Trophoblast cell (in vitro differentiated cells and primary cell): ENCODE data around the gene MYOG.

Source experiments
- DNase-seq, 2 donors: peaks; one replicate each; pipeline ENCODE4 v3.0.0-alpha.2; 2016
- H2AFZ ChIP-seq: 2 replicates; pipeline ENCODE4 v1.6.1; 2013; ENCODE audit warnings: low read length, moderate library complexity, mild to moderate bottlenecking; ENCODE audit not compliant: insufficient read depth, poor library complexity
- H2AK5ac ChIP-seq: 2 replicates; pipeline ENCODE4 v1.6.1; 2013; ENCODE audit warnings: mild to moderate bottlenecking, low read length
- H2BK120ac ChIP-seq: 2 replicates; pipeline ENCODE4 v1.6.1; 2013; ENCODE audit warnings: low read length, mild to moderate bottlenecking, moderate library complexity; ENCODE audit not compliant: insufficient read depth, poor library complexity
- H2BK12ac ChIP-seq: 2 replicates; pipeline ENCODE4 v1.6.1; 2013; ENCODE audit warnings: mild to moderate bottlenecking, low read length, moderate library complexity
- H2BK5ac ChIP-seq: 2 replicates; pipeline ENCODE4 v1.6.1; 2013; ENCODE audit warnings: low read length, low read depth, moderate library complexity, mild to moderate bottlenecking; ENCODE audit not compliant: poor library complexity
- H3K14ac ChIP-seq: 2 replicates; pipeline ENCODE4 v1.6.1; 2013; ENCODE audit warnings: mild to moderate bottlenecking, low read length
- H3K18ac ChIP-seq: 2 replicates; pipeline ENCODE4 v1.6.1; 2013; ENCODE audit warnings: mild to moderate bottlenecking, low read length
- H3K23ac ChIP-seq: 2 replicates; pipeline ENCODE4 v1.6.1; 2013; ENCODE audit warnings: low read length
- H3K27ac ChIP-seq: 2 replicates; pipeline ENCODE4 v1.5.1; 2013; ENCODE audit warnings: low read depth, mild to moderate bottlenecking, inconsistent platforms, low read length, moderate library complexity
- H3K27me3 ChIP-seq: 2 replicates; pipeline ENCODE4 v1.6.1; 2013; ENCODE audit warnings: inconsistent platforms, mild to moderate bottlenecking, low read length, moderate library complexity; ENCODE audit not compliant: insufficient read depth
- H3K36me3 ChIP-seq, 2 experiments: 1 replicate in 1 of 2; 2 replicates in 1 of 2; pipeline ENCODE4 v1.6.1; 2013; ENCODE audit warnings: low read length in 2 of 2, mild to moderate bottlenecking in 2 of 2, moderate library complexity in 1 of 2; ENCODE audit not compliant: insufficient read depth in 2 of 2, control insufficient read depth in 1 of 2
- H3K4ac ChIP-seq: 2 replicates; pipeline ENCODE4 v1.6.1; 2013; ENCODE audit warnings: low read depth, mild to moderate bottlenecking, low read length, moderate library complexity
- H3K4me1 ChIP-seq, 2 experiments: 1 replicate in 1 of 2; 2 replicates in 1 of 2; pipeline ENCODE4 v1.6.1; 2013; ENCODE audit warnings: low read length in 2 of 2, mild to moderate bottlenecking in 2 of 2, moderate library complexity in 1 of 2; ENCODE audit not compliant: insufficient read depth in 2 of 2, control insufficient read depth in 1 of 2
- H3K4me2 ChIP-seq: 2 replicates; pipeline ENCODE4 v1.6.1; 2013; ENCODE audit warnings: inconsistent platforms, mild to moderate bottlenecking, low read length, moderate library complexity
- H3K4me3 ChIP-seq: 2 replicates; pipeline ENCODE4 v1.5.1; 2013; ENCODE audit warnings: mild to moderate bottlenecking, low read depth, low read length, inconsistent platforms
- H3K79me1 ChIP-seq: one replicate; pipeline ENCODE4 v1.6.1; 2013; ENCODE audit warnings: low read length
- H3K79me2 ChIP-seq: 2 replicates; pipeline ENCODE4 v1.6.1; 2013; ENCODE audit warnings: low read length, mild to moderate bottlenecking; ENCODE audit not compliant: control insufficient read depth, insufficient read depth, poor library complexity
- H3K9ac ChIP-seq: 2 replicates; pipeline ENCODE4 v1.6.1; 2013; ENCODE audit warnings: mild to moderate bottlenecking, low read length
- H3K9me3 ChIP-seq: 2 replicates; pipeline ENCODE4 v1.6.1; 2013; ENCODE audit warnings: low read depth, mild to moderate bottlenecking, control low read depth, inconsistent platforms, low read length; ENCODE audit not compliant: insufficient read depth
- H4K12ac ChIP-seq: 2 replicates; pipeline ENCODE4 v1.6.1; 2013; ENCODE audit warnings: low read depth, mild to moderate bottlenecking, low read length, moderate library complexity
- H4K8ac ChIP-seq: 2 replicates; pipeline ENCODE4 v1.6.1; 2013; ENCODE audit warnings: low read depth, mild to moderate bottlenecking, low read length, moderate library complexity
- H4K91ac ChIP-seq: one replicate; pipeline ENCODE4 v1.6.1; 2013; ENCODE audit warnings: low read depth, mild to moderate bottlenecking, low read length, moderate library complexity
- WGBS: extraction: QIAGEN DNeasy Blood & Tissue Kit; methylation state at CpG from one replicate; pipeline ENCODE4 v1.1.7; 2013; ENCODE audit warnings: missing lambda C conversion rate; ENCODE audit not compliant: insufficient read length, insufficient coverage; ENCODE audit errors: extremely low coverage; 5-methylcytosine and 5-hydroxymethylcytosine counted together

Gene MYOG

DNA sequence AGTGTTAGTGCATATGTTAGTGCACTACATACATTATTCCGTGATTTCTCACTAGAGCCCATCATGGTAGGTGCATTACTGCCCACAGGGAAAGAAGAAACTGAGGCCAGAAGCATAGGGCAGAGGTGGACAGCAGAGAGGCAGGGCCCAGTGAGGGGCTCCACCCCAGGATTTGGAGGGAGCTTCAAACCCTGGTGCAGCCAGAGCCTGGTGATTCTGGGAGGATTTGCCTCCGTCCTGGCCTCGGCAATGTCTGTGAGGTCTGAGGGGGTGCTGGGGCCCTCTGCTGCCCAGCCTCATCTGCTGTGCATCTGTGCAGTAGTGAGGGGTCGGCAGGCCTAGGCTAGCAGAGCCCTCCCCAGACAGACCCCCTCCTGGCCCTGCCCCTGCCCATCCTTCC, 36.7 kb downstream of the MYOG start:
- Histone ChIP-seq H3K79me1 (no peaks in the 10 kb centered on the region), H3K36me3 (no peaks in the 10 kb centered on the region), H3K9ac (no peak overlapping the region), H2AK5ac (no peak overlapping the region), H3K14ac (no peak overlapping the region), H4K12ac (no peak overlapping the region), H3K23ac (no peak overlapping the region), H3K4ac (no peak overlapping the region), H2BK120ac (no peak overlapping the region), H3K79me2 (no peaks in the 10 kb centered on the region), H3K4me2 (no peak overlapping the region), H2BK12ac (no peak overlapping the region), H4K91ac (no peak overlapping the region), H3K18ac (no peak overlapping the region), H3K4me3 (no peak overlapping the region), H3K27me3 (no peaks in the 10 kb centered on the region), H3K27ac (no peak overlapping the region), H2BK5ac (no peak overlapping the region), H3K9me3 (no peaks in the 10 kb centered on the region), H2AFZ (no peak overlapping the region), H3K4me1 (no peaks in the 10 kb centered on the region), H4K8ac (no peak overlapping the region)
- no CpG with 5 or more reads among the region's 4 CpGs for WGBS
- DNase-seq: no peak

DNA sequence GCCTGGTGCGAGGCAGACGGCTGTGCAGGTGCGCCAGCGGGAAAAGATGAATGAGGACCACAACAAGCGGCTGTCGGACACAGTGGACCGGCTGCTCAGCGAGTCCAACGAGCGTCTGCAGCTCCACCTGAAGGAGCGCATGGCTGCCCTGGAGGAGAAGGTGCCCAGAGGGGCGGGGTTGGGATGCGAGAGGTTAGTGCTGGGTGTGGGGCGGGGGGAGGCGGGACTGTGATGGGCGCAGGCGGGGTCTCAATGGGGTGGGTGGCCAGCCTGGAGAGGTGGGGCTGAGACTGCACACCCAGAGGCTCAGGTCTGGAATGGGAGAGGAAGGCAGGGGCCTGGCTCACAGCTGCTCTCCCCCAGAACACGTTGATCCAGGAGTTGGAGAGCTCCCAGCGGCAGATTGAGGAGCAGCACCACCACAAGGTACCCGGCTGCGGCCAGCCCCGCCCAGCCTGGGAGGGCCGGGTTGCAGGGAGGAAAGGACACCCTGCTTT, 37.2 kb downstream of the MYOG start:
- H2AK5ac ChIP-seq: no peak overlapping the region
- no peak overlapping the region for H2BK120ac ChIP-seq
- H3K4ac ChIP-seq: no peak overlapping the region
- no peak overlapping the region for H3K4me3 ChIP-seq
- no peaks in the 10 kb centered on the region for H3K36me3 ChIP-seq
- no peak overlapping the region for H4K91ac ChIP-seq
- no peak overlapping the region for H3K14ac ChIP-seq
- no peaks in the 10 kb centered on the region for H3K4me1 ChIP-seq
- no peak overlapping the region for H2BK5ac ChIP-seq
- H3K9ac ChIP-seq: no peak overlapping the region
- no peaks in the 10 kb centered on the region for H3K79me1 ChIP-seq
- H2AFZ ChIP-seq: no peak overlapping the region
- no peak overlapping the region for H4K8ac ChIP-seq
- no peaks in the 10 kb centered on the region for H3K27me3 ChIP-seq
- no peak overlapping the region for H3K27ac ChIP-seq
- peak in 1 of 2 donors; percentile 36 for DNase-seq
- H3K18ac ChIP-seq: no peak overlapping the region
- H3K9me3 ChIP-seq: no peaks in the 10 kb centered on the region
- no peak overlapping the region for H4K12ac ChIP-seq
- WGBS: no CpG with 5 or more reads among the region's 23 CpGs
- H3K4me2 ChIP-seq: no peak overlapping the region
- H2BK12ac ChIP-seq: no peak overlapping the region
- no peak overlapping the region for H3K23ac ChIP-seq
- H3K79me2 ChIP-seq: no peaks in the 10 kb centered on the region

DNA sequence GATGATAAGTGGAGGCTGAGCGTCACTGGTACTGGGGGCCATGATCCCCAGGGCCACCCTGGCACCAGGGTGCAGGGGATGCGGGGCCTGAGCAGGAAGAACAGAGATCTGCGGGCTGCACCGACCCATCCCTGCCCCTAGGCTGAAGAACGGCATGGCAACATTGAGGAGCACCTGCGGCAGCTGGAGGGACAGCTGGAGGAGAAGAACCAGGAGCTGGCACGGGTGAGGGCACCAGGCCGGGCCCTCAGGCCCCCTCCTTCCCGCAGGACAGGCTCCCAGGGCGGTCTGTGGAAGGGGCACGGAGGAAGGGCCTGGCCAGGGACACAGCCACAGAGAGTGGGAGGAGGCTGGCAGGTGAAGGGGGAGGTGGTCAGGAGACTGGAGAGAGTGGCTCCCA, 37.7 kb downstream of the MYOG start:
- Histone ChIP-seq H3K23ac (no peak overlapping the region), H3K4me1 (no peaks in the 10 kb centered on the region), H2BK120ac (no peak overlapping the region), H2AK5ac (no peak overlapping the region), H3K18ac (no peak overlapping the region), H3K79me1 (no peaks in the 10 kb centered on the region), H3K27me3 (no peaks in the 10 kb centered on the region), H3K9me3 (no peaks in the 10 kb centered on the region), H3K4me2 (no peak overlapping the region), H3K79me2 (no peaks in the 10 kb centered on the region), H4K8ac (no peak overlapping the region), H2AFZ (no peak overlapping the region), H4K91ac (no peak overlapping the region), H2BK12ac (no peak overlapping the region), H2BK5ac (no peak overlapping the region), H4K12ac (no peak overlapping the region), H3K36me3 (no peaks in the 10 kb centered on the region), H3K27ac (no peak overlapping the region), H3K4me3 (no peak overlapping the region), H3K4ac (no peak overlapping the region), H3K9ac (no peak overlapping the region), H3K14ac (no peak overlapping the region)
- WGBS: no CpG with 5 or more reads among the region's 11 CpGs
- DNase-seq: peak; percentile 48 to 74

DNA sequence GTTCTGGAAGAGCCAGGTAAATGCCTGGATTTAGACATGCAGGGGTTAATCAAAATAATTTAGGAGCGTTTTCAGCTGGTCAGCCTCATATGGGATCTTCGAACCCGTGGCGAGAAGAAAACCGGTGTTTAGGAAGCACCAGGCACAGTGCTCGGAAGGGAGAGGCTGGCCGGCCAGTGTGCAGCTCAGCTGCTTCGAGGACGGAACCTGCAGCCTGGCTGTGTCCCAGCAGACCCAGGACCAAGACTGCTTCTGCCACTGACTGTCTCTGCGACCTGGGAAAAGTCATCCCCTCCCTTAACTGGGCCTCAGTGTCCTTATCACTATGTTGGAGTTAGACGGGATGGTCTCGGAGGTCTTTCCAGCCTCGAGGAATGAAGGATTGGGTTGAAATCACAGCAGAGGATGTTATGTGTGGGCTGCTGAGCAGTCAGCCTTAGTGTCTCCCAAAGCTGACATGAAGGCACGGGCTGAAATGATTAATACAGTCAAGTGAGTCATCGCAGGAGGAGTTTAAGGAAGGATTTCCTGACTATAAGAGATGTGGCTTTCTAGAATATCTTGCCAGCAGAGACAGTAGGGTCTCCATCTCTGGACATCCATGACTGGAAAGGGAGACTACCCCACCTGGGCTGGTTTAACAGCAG, 38.7 kb downstream of the MYOG start:
- Histone ChIP-seq H3K36me3 (no peaks in the 10 kb centered on the region), H2BK5ac (no peak overlapping the region)

More for the DNA sequence above, 38.7 kb downstream of the MYOG start:
- peak; percentile 41 to 69 for DNase-seq
- Histone ChIP-seq H3K23ac (no peak overlapping the region), H3K18ac (no peak overlapping the region), H3K79me1 (no peaks in the 10 kb centered on the region), H3K4ac (no peak overlapping the region), H3K9me3 (no peaks in the 10 kb centered on the region), H4K91ac (no peak overlapping the region), H4K12ac (no peak overlapping the region), H3K9ac (no peak overlapping the region), H3K4me3 (no peak overlapping the region), H2AK5ac (no peak overlapping the region), H3K4me2 (no peak overlapping the region), H2BK120ac (no peak overlapping the region), H3K27ac (no peak overlapping the region), H3K27me3 (no peaks in the 10 kb centered on the region), H3K4me1 (no peaks in the 10 kb centered on the region), H3K14ac (no peak overlapping the region), H2BK12ac (no peak overlapping the region), H2AFZ (no peak overlapping the region), H4K8ac (no peak overlapping the region), H3K79me2 (no peaks in the 10 kb centered on the region)
- WGBS: no CpG with 5 or more reads among the region's 15 CpGs
